GM18861 (cell line): ENCODE results near the gene B9D1.

Source experiments
- ATAC-seq: cut with Tn5 transposase; IDR thresholded peaks from one replicate; pipeline ENCODE4 v1.9.1; 2021; ENCODE audit not compliant: unreplicated experiment

B9D1 gene

GRCh38 chr17:19305761-19306159 lies 56.8 kb downstream of the B9D1 start:
- no peak for ATAC-seq

- no peak for ATAC-seq
Measured at GRCh38 chr17:19305256-19305655, 57.3 kb downstream of the B9D1 start.

- no peak for ATAC-seq
Measured at GRCh38 chr17:19304751-19305150, 57.8 kb downstream of the B9D1 start.

GRCh38 chr17:19304209-19304608 lies 58.3 kb downstream of the B9D1 start:
- no peak for ATAC-seq

GRCh38 chr17:19303367-19303776 lies 59.2 kb downstream of the B9D1 start:
- ATAC-seq: no peak

GRCh38 chr17:19302791-19303331 lies 59.7 kb downstream of the B9D1 start:
- ATAC-seq: no peak

GRCh38 chr17:19301973-19302372 lies 60.5 kb downstream of the B9D1 start:
- ATAC-seq: no peak

- no peak for ATAC-seq
Measured at GRCh38 chr17:19301274-19301951, 61.1 kb downstream of the B9D1 start.

- ATAC-seq: no peak
Measured at GRCh38 chr17:19299866-19300265, 62.7 kb downstream of the B9D1 start.

- ATAC-seq: no peak
Measured at GRCh38 chr17:19299214-19299747, 63.2 kb downstream of the B9D1 start.

- no peak for ATAC-seq
Measured at GRCh38 chr17:19298569-19299213, 63.8 kb downstream of the B9D1 start.

GRCh38 chr17:19296786-19297778 lies 65.4 kb downstream of the B9D1 start:
- no peak for ATAC-seq

- no peak for ATAC-seq
Measured at GRCh38 chr17:19295473-19296135, 66.9 kb downstream of the B9D1 start.

GRCh38 chr17:19294443-19294842 lies 68.1 kb downstream of the B9D1 start:
- ATAC-seq: no peak
